ENCODE data around the gene PCNX3. TPM values are rescaled to one million over a fixed set of nuclear protein-coding genes. Genes with fewer than 3 reads are reported as not detected.

The PCNX3 gene
- total RNA-seq, 1 donor from 2014 or later: 45.6 TPM

DNA sequence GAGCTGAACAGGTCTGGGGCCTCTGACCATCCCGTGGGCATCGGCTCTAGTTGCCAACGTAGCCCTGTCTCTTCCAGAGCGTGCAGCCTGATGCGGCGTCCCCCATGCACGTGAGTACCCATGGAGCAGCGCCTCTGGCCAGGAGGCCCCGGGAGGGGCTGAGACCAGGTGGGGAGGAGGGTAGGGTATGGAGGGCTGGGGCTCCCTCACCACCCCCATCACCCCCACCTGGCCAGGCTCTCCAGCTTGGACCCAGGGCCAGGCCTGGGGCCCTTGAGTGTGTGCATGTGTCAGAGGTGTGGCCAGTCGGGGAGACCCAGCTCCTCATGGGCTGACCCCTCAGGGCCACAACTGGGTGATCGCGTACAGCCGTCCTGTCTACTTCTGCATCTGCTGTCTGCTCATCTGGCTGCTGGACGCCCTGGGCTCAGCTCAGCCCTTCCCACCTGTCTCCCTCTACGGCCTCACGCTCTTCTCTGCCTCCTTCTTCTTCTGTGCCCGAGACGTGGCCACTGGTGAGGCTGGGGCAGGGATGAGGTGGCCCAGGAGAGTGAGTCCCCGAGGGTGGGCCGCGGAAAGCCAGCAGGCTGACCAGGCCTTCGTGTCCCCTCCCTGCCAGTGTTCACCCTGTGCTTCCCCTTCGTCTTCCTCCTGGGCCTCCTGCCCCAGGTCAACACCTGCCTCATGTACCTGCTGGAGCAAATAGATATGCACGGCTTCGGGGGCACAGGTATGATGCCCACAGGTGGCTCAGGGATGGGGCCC lies 8.5 kb downstream of the PCNX3 start:
- Mint-ChIP-seq H3K27ac (ENCODE audit: unreplicated experiment) (no peak overlapping the region), H3K4me1 (ENCODE audit: low read depth, unreplicated experiment) (no peaks in the 10 kb centered on the region), H3K9me3 (ENCODE audit: unreplicated experiment) (no peaks in the 10 kb centered on the region), H3K27me3 (ENCODE audit: low read depth, unreplicated experiment) (no peaks in the 10 kb centered on the region), H3K4me3 (ENCODE audit: unreplicated experiment) (no peak overlapping the region), H3K36me3 (ENCODE audit: low read depth, unreplicated experiment) (peaks cover 11% of the 10 kb centered on the region)
- Histone ChIP-seq H3K9me3 (ENCODE audit: insufficient read depth, low read depth, low read length) (no peaks in the 10 kb centered on the region), H3K27me3 (ENCODE audit: insufficient read depth, low read length) (no peaks in the 10 kb centered on the region), H4K20me1 (ENCODE audit: insufficient read depth, low read length) (peaks cover 42% of the 10 kb centered on the region), H2AFZ (ENCODE audit: low read depth, low read length) (no peak overlapping the region), H3K4me2 (ENCODE audit: low read length) (no peak overlapping the region), H3K27ac (ENCODE audit: low read depth, low read length) (no peak overlapping the region), H3K4me1 (ENCODE audit: insufficient read depth, low read length) (no peaks in the 10 kb centered on the region), H3K79me2 (ENCODE audit: insufficient read depth, low read length) (peaks cover 26% of the 10 kb centered on the region), H3K9ac (ENCODE audit: low read length) (no peak overlapping the region), H3K4me3 (ENCODE audit: insufficient read depth, low read depth, low read length) (no peak overlapping the region), H3K36me3 (ENCODE audit: insufficient read depth, low read length) (peaks cover 25% of the 10 kb centered on the region)
- DNase-seq (ENCODE audit: low read depth): no peak
- TF ChIP-seq CTCF (IDR thresholded peaks at IDR 0.05; ENCODE audit: insufficient read depth, low read depth, low read length): no peak
- TF ChIP-seq EZH2 (IDR thresholded peaks at IDR 0.05; ENCODE audit: insufficient read depth, low read length): no peak
- FAIRE-seq: no peak

GRCh38 chr11:65624931-65625627 lies 9.5 kb downstream of the PCNX3 start:
- TF ChIP-seq EZH2 (IDR thresholded peaks at IDR 0.05; ENCODE audit: insufficient read depth, low read length) (no peak), CTCF (IDR thresholded peaks at IDR 0.05; ENCODE audit: insufficient read depth, low read depth, low read length) (no peak)
- no peaks in the 10 kb centered on the region for H3K4me1 Mint-ChIP-seq (ENCODE audit: low read depth, unreplicated experiment)
- H3K9me3 ChIP-seq (ENCODE audit: insufficient read depth, low read depth, low read length): no peaks in the 10 kb centered on the region

More at GRCh38 chr11:65624931-65625627, 9.5 kb downstream of the PCNX3 start:
- no peak overlapping the region for H3K27ac Mint-ChIP-seq (ENCODE audit: unreplicated experiment)
- H3K4me3 Mint-ChIP-seq (ENCODE audit: unreplicated experiment): no peak overlapping the region
- Histone ChIP-seq H3K27ac (ENCODE audit: low read depth, low read length) (no peak overlapping the region), H3K4me3 (ENCODE audit: insufficient read depth, low read depth, low read length) (no peak overlapping the region), H3K79me2 (ENCODE audit: insufficient read depth, low read length) (peaks cover 17% of the 10 kb centered on the region), H3K4me2 (ENCODE audit: low read length) (no peak overlapping the region), H3K9ac (ENCODE audit: low read length) (no peak overlapping the region), H3K27me3 (ENCODE audit: insufficient read depth, low read length) (no peaks in the 10 kb centered on the region), H3K4me1 (ENCODE audit: insufficient read depth, low read length) (no peaks in the 10 kb centered on the region), H4K20me1 (ENCODE audit: insufficient read depth, low read length) (peaks cover 32% of the 10 kb centered on the region), H3K36me3 (ENCODE audit: insufficient read depth, low read length) (peaks cover 20% of the 10 kb centered on the region), H2AFZ (ENCODE audit: low read depth, low read length) (no peak overlapping the region)
- no peaks in the 10 kb centered on the region for H3K27me3 Mint-ChIP-seq (ENCODE audit: low read depth, unreplicated experiment)
- H3K36me3 Mint-ChIP-seq (ENCODE audit: low read depth, unreplicated experiment): peaks cover 4% of the 10 kb centered on the region
- no peaks in the 10 kb centered on the region for H3K9me3 Mint-ChIP-seq (ENCODE audit: unreplicated experiment)
- FAIRE-seq (no peak), DNase-seq (ENCODE audit: low read depth) (no peak)
